Measurements from ENCODE around the gene RASGRF2. TPM values are rescaled to one million over a fixed set of nuclear protein-coding genes. Genes with fewer than 3 reads are reported as not detected.

Gene RASGRF2
- total RNA-seq, 1 experiment from 2014 or later, result 19.4 TPM

Small RNA genes within 50 kb of the gene (small RNA-seq; reads per million reads assigned to genes)
- gene AC026436.1, result not detected
